ENCODE measurements around the gene NRP2.

DNA sequence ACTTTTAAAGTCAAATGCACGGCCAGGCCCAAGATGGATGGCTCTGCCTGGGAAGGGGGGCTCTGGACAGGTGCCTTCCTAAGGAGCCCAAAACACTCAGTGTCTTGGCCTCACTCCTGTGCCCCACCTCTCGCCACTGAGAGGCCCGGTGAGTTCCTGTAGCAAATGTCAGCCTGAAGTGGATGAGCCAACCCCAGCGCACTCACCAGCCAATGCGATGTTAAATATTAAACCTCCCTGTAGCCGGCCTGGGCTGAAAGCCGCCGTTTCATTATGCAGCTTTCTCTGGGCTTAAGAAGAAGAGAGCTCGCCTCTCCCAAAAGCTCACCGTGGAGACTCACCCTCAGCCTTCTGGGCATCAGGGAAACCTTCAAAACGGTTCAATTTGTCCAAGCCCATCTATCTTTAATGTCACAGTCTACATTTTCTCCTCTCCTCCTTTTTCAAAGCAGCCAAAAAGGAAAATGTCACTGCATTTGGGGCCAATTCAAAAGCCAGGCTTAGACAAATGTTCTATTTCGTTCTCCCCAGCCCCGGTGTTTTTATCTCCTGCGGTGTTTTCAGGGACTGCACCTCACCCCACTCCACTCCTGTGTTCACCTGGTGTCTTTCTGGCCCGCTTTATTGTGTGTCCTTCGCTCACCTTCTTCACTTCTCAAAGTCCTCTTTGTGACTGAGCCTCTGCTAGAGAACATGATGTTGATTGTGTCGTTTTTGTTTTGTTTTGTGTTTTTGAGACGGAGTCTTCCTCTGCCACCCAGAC is 124.0 kb downstream of the NRP2 start:
- TF ChIP-seq, protein P1, sequence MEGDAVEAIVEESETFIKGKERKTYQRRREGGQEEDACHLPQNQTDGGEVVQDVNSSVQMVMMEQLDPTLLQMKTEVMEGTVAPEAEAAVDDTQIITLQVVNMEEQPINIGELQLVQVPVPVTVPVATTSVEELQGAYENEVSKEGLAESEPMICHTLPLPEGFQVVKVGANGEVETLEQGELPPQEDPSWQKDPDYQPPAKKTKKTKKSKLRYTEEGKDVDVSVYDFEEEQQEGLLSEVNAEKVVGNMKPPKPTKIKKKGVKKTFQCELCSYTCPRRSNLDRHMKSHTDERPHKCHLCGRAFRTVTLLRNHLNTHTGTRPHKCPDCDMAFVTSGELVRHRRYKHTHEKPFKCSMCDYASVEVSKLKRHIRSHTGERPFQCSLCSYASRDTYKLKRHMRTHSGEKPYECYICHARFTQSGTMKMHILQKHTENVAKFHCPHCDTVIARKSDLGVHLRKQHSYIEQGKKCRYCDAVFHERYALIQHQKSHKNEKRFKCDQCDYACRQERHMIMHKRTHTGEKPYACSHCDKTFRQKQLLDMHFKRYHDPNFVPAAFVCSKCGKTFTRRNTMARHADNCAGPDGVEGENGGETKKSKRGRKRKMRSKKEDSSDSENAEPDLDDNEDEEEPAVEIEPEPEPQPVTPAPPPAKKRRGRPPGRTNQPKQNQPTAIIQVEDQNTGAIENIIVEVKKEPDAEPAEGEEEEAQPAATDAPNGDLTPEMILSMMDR (IDR thresholded peaks at IDR 0.05): no peak
- TF ChIP-seq POLR2AphosphoS5 (IDR thresholded peaks at IDR 0.05): no peak
- no peak for TF ChIP-seq POLR2A (IDR thresholded peaks at IDR 0.05)
- TF ChIP-seq EP300 (IDR thresholded peaks at IDR 0.05; ENCODE audit: low read depth): no peak

Measured in transverse colon (tissue), 4 donors.